Karpas-422 (cell line): ENCODE results near the gene TRAPPC1. TPM values are rescaled to one million over a fixed set of nuclear protein-coding genes. Genes with fewer than 3 reads are reported as not detected.
"Not testable (repeated sequence)": the region's sequence is repeated elsewhere in the genome, so short reads cannot be mapped to it uniquely, and the experiment has no call there.

Source experiments
- DNase-seq: peaks from one replicate; pipeline ENCODE4 v3.0.0-alpha.2; 2015
- H2AFZ ChIP-seq: fragments of 200-600 bp; sonication (generic); 2 replicates; pipeline ENCODE4 v1.6.1; 2014; ENCODE audit warnings: antibody characterized with exemption, low read length, mixed read lengths
- H3K27ac ChIP-seq: fragments of 200-600 bp; sonication (generic); 2 replicates; pipeline ENCODE4 v1.5.1; 2014; ENCODE audit warnings: mild to moderate bottlenecking, low read length, moderate library complexity
- H3K27me3 ChIP-seq: fragments of 200-600 bp; sonication (generic); 2 replicates; pipeline ENCODE4 v1.6.1; 2014; ENCODE audit warnings: low read length, mixed read lengths
- H3K36me3 ChIP-seq: fragments of 200-600 bp; sonication (generic); 2 replicates; pipeline ENCODE4 v1.6.1; 2014; ENCODE audit warnings: low read length, mixed read lengths; ENCODE audit not compliant: insufficient read depth
- H3K4me1 ChIP-seq: fragments of 200-600 bp; sonication (generic); 2 replicates; pipeline ENCODE4 v1.6.1; 2014; ENCODE audit warnings: mild to moderate bottlenecking, low read length, mixed read lengths
- H3K4me2 ChIP-seq: fragments of 200-600 bp; sonication (generic); 2 replicates; pipeline ENCODE4 v1.6.1; 2014; ENCODE audit warnings: low read length, low read depth, mild to moderate bottlenecking; ENCODE audit not compliant: poor library complexity, severe bottlenecking
- H3K4me3 ChIP-seq: fragments of 200-600 bp; sonication (generic); 2 replicates; pipeline ENCODE4 v1.5.1; 2014; ENCODE audit warnings: mild to moderate bottlenecking, antibody characterized with exemption, low read length, mixed read lengths
- H3K79me2 ChIP-seq: fragments of 200-600 bp; sonication (generic); 2 replicates; pipeline ENCODE4 v1.6.1; 2014; ENCODE audit warnings: mild to moderate bottlenecking, low read length, mixed read lengths
- H3K9ac ChIP-seq: fragments of 200-600 bp; sonication (generic); 2 replicates; pipeline ENCODE4 v1.6.0; 2014; ENCODE audit warnings: low read length
- H3K9me2 ChIP-seq: fragments of 200-600 bp; sonication (generic), shearing (Covaris generic); replicated peaks from 2 replicates; pipeline ENCODE4 v1.6.0; 2014; ENCODE audit warnings: mild to moderate bottlenecking, low read length, moderate library complexity; ENCODE audit not compliant: insufficient read depth
- H3K9me3 ChIP-seq: fragments of 300-700, 200-600 bp; sonication (generic); 2 replicates; pipeline ENCODE4 v1.6.1; 2014; ENCODE audit warnings: low read length, mixed read lengths
- H4K20me1 ChIP-seq: fragments of 200-600 bp; sonication (generic); 2 replicates; pipeline ENCODE4 v1.6.1; 2014; ENCODE audit warnings: mild to moderate bottlenecking, antibody characterized with exemption, low read length, low read depth; ENCODE audit not compliant: insufficient read depth
- total RNA-seq: library from RNA; depleted of rRNA; stranded (reverse); fragments of >200 nt; shearing (Covaris generic); gene quantifications from 2 replicates; pipeline ENCODE4 v1.2.3, GENCODE V29; 2014; ENCODE audit warnings: low replicate concordance

TRAPPC1 gene
- total RNA-seq, 1 experiment from 2014 or later = 54.4 TPM

DNA sequence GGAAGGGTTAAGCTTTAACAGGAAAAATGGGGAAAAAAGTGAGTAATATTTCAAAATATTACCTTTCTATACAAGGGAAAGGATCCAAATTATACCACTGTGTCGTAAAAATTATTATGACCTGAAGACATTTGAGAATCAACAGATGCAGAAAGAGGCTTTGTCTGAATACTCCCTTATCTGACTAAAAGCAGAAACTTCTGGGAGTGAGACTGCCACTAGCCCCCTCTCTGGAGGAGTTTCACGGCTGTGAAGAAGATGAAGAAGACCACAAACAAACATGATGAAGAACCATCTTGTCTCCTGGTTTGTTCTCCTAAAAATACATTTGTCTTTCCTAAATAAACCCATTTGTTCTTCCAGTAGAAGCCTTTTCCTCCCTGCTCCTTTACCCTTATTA is 29.7 kb upstream of the TRAPPC1 start:
- no peaks in the 10 kb centered on the region for H4K20me1 ChIP-seq
- no peaks in the 10 kb centered on the region for H3K9me3 ChIP-seq
- peaks cover 2% of the 10 kb centered on the region; the same call in 1 of the 2 replicates for H3K27me3 ChIP-seq
- no peak overlapping the region for H3K4me2 ChIP-seq
- H3K4me3 ChIP-seq = no peak overlapping the region
- H3K27ac ChIP-seq = no peak overlapping the region
- no peak for DNase-seq
- no peak overlapping the region for H2AFZ ChIP-seq
- no peaks in the 10 kb centered on the region for H3K79me2 ChIP-seq
- H3K36me3 ChIP-seq = no peaks in the 10 kb centered on the region
- H3K9me2 ChIP-seq = no peaks in the 10 kb centered on the region
- no peaks in the 10 kb centered on the region for H3K4me1 ChIP-seq
- H3K9ac ChIP-seq = no peak overlapping the region

DNA sequence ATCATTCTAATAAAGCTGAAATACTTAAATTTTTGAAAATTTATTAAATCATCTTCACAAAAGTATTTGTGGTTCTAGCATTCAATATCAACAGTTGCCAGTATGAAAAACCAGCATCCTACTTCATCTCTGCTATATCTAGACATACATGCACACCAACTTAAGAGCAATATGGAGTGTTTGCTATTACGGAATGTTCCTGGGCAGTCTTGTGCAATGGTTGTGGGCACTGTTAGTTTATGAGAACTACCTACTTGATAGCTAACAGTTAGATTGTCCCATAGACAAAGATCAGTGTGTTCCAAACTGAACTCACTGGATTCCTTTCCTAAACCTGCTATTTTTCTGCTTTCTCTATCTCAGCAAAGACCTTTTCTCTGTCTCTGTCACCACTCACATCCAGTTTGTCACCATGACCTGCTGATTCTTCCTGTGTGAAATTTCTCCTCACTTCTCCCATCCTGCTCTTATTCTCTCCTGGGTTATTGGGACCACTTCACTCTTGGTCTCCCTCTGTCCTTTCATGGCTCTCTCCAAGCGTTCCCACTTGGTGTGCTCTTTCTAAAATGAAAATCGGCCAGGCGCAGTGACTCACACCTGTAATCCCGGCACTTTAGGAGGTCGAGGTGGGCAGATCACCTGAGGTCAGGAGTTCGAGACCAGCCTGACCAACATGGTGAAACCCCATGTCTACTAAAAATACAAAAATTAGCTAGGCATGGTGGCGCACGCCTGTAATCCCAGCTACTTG is 27.9 kb upstream of the TRAPPC1 start:
- Histone ChIP-seq H3K36me3 (no peaks in the 10 kb centered on the region), H3K4me1 (no peaks in the 10 kb centered on the region), H3K4me2 (no peak overlapping the region), H3K9me3 (no peaks in the 10 kb centered on the region), H3K9me2 (no peaks in the 10 kb centered on the region), H3K27me3 (peaks cover 2% of the 10 kb centered on the region; the same call in 1 of the 2 replicates), H3K79me2 (no peaks in the 10 kb centered on the region), H3K9ac (no peak overlapping the region), H2AFZ (no peak overlapping the region), H3K27ac (no peak overlapping the region), H3K4me3 (no peak overlapping the region), H4K20me1 (no peaks in the 10 kb centered on the region)
- DNase-seq = no peak

DNA sequence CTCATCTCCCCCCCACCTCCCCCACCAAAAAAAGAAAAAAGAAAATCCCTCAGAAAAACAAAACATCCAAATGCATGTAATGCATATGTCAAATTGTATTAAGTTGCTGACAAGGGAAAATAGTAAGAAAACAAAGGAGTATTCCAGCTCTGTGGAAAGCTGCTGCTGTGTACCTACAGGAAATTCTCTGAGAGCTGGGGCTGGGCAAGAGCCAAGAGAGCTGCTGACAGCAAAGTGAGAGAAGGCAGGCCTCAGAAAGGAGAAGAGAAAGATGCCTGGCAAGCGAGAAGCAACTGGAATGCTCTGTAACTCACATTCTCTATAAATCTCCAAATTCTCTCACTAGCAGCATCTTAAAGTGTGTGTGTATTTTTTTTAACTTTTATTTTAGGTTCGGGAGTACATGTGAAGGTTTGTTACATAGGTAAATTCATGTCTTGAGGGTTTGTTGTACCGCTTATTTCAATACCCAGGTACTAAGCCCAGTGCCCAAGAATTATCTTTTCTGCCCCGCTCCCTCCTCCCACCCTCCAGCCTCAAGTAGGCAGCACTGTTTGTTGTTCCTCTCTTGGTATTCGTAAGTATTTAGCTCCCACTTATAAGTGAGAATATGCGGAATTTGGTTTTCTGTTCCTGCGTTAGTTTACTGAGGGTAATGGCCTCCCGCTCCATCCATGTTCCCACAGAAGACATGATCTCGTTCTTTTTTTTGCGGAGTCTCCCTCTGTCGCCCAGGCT is 24.7 kb upstream of the TRAPPC1 start:
- H3K9me3 ChIP-seq = no peaks in the 10 kb centered on the region
- H3K79me2 ChIP-seq = no peaks in the 10 kb centered on the region
- no peaks in the 10 kb centered on the region for H3K4me1 ChIP-seq
- H3K4me3 ChIP-seq = no peak overlapping the region
- peaks cover 2% of the 10 kb centered on the region; the same call in 1 of the 2 replicates for H3K27me3 ChIP-seq
- no peaks in the 10 kb centered on the region for H3K36me3 ChIP-seq
- no peak overlapping the region for H2AFZ ChIP-seq
- no peaks in the 10 kb centered on the region for H4K20me1 ChIP-seq
- H3K27ac ChIP-seq = no peak overlapping the region
- H3K4me2 ChIP-seq = no peak overlapping the region
- H3K9ac ChIP-seq = no peak overlapping the region
- no peaks in the 10 kb centered on the region for H3K9me2 ChIP-seq
- DNase-seq = no peak

DNA sequence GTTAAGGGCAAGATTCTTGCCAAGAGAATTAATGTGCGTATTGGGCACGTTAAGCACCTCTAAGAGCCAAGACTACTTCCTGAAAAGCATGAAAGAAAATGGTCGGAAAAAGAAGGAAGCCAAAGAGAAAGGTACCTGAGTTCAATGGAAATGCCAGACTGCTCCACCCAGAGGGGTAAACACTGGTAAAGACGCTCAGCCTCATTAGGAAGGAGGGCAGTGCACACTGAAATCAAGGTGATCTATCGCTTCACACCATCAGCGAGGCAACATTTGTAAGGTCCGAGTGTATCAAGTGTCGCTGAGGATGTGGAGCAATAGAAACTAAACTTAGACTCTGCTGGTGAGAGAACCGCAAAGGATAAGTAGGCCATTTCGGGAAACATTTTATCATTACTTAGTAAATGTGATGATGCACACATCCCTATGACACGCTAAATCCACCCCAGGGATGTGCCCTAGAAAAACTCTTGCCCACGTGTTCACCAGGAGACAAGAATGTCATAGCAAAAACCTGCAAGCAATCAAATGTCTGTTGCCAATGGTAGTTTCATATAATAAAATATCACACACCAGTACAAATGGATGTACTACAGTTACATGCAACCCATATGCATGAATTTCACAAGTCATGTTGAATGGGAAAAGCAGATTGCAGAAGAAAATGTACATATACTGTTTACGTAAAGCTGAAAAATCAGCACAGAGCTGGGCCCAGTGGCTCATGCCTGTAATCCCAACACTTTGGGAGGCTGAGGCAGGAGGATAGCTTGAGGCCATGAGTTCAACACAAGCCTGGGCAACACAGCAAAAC is 23.9 kb upstream of the TRAPPC1 start:
- H3K27ac ChIP-seq = no peak overlapping the region
- H2AFZ ChIP-seq = no peak overlapping the region
- H3K36me3 ChIP-seq = no peaks in the 10 kb centered on the region
- H3K4me2 ChIP-seq = no peak overlapping the region
- no peaks in the 10 kb centered on the region for H3K4me1 ChIP-seq
- no peak overlapping the region for H3K4me3 ChIP-seq
- no peaks in the 10 kb centered on the region for H4K20me1 ChIP-seq
- H3K9me2 ChIP-seq = no peaks in the 10 kb centered on the region
- peaks cover 2% of the 10 kb centered on the region; the same call in 1 of the 2 replicates for H3K27me3 ChIP-seq
- H3K9ac ChIP-seq = no peak overlapping the region
- no peak for DNase-seq
- no peaks in the 10 kb centered on the region for H3K9me3 ChIP-seq
- H3K79me2 ChIP-seq = no peaks in the 10 kb centered on the region

DNA sequence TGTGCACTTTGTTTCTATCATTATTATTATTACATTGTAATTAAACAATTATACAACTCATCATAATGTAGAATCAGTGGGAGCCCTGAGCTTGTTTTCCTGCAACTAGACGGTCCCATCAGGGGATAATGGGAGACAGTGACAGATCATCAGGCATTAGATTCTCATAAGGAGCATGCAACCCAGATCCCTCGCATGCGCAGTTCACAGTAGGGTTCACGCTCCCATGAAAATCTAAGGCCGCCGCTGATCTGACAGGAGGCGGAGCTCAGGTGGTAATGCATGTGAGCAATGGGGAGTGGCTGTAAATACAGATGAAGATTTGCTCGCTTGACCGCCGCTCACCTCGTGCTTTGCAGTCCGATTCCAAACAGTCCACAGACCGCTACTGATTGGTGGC is 21.5 kb upstream of the TRAPPC1 start:
- H4K20me1 ChIP-seq, H3K9me3 ChIP-seq, H3K4me1 ChIP-seq, H2AFZ ChIP-seq, H3K27ac ChIP-seq, H3K4me2 ChIP-seq, H3K9ac ChIP-seq, H3K4me3 ChIP-seq, H3K27me3 ChIP-seq, DNase-seq, H3K79me2 ChIP-seq, H3K9me2 ChIP-seq: not testable (repeated sequence)
- H3K36me3 ChIP-seq = peaks cover 14% of the 10 kb centered on the region

DNA sequence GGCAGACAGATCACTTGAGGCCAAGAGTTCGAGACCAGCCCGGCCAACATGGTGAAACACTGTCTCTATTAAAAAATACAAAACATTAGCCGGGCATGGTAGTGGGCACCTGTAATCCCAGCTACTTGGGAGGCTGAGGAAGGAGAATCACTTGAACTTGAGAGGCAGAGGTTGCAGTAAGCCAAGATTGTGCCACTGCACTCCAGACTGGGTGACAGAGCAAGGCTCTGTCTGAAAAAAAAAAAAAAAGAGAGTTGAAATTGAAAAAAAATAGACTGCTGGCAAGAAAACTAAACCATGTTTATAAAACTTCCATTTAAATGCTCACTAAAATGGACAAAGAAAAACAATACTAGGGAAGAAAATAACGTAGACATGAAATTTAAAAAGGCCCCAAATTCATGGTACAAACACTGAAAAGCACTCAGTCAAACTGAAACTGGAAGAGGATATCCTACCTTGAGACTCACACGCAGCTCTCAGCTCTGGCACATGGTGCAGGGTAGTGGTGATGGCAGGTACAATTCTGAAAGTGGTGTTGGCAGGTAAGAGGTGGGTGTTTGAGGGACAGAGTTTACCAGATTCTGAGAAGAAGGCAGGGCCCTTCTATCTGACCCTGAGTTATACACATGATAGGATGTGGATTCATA is 19.5 kb upstream of the TRAPPC1 start:
- no peak overlapping the region for H2AFZ ChIP-seq
- no peaks in the 10 kb centered on the region for H3K9me2 ChIP-seq
- no peaks in the 10 kb centered on the region for H3K79me2 ChIP-seq
- no peak overlapping the region for H3K4me2 ChIP-seq
- H3K4me1 ChIP-seq = no peaks in the 10 kb centered on the region
- H3K36me3 ChIP-seq = peaks cover 22% of the 10 kb centered on the region
- H3K4me3 ChIP-seq = no peak overlapping the region
- H3K9ac ChIP-seq = no peak overlapping the region
- H3K9me3 ChIP-seq = no peaks in the 10 kb centered on the region
- DNase-seq = no peak
- no peak overlapping the region for H3K27ac ChIP-seq
- no peaks in the 10 kb centered on the region for H3K27me3 ChIP-seq
- H4K20me1 ChIP-seq = no peaks in the 10 kb centered on the region

DNA sequence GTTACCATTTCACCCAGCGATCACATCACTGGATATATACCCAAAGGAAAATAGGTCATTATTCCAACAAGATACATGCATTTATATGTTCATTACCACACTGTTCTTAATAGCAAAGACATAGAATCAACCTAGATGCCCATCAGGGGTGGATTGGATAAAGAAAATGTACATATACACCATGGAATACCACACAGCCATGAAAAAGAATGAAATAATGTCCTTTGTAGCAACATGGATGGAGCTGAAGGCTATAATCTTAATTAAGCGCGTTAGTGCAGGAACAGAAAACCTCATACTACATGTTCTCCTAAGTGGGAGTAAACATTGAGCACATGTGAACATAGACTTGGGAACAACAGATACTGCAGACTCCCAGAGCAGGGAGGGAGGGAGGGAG is 18.8 kb upstream of the TRAPPC1 start:
- H3K9me2 ChIP-seq = no peaks in the 10 kb centered on the region
- no peak overlapping the region for H3K4me2 ChIP-seq
- no peak overlapping the region for H3K27ac ChIP-seq
- H2AFZ ChIP-seq = no peak overlapping the region
- no peak for DNase-seq
- H4K20me1 ChIP-seq = no peaks in the 10 kb centered on the region
- H3K4me3 ChIP-seq = no peak overlapping the region
- H3K9ac ChIP-seq = no peak overlapping the region
- no peaks in the 10 kb centered on the region for H3K79me2 ChIP-seq
- no peaks in the 10 kb centered on the region for H3K27me3 ChIP-seq
- peaks cover 27% of the 10 kb centered on the region for H3K36me3 ChIP-seq
- no peaks in the 10 kb centered on the region for H3K9me3 ChIP-seq
- no peaks in the 10 kb centered on the region for H3K4me1 ChIP-seq
